Superior temporal gyrus (tissue), 1 donor: ENCODE data around the gene ELANE.
"Not testable (repeated sequence)": the region's sequence is repeated elsewhere in the genome, so short reads cannot be mapped to it uniquely, and the experiment has no call there.

ENCODE experiments used
- DNase-seq: peaks from one replicate; pipeline ENCODE4 v3.0.0-alpha.2; 2016; ENCODE audit errors: extremely low spot score

Gene ELANE

DNA sequence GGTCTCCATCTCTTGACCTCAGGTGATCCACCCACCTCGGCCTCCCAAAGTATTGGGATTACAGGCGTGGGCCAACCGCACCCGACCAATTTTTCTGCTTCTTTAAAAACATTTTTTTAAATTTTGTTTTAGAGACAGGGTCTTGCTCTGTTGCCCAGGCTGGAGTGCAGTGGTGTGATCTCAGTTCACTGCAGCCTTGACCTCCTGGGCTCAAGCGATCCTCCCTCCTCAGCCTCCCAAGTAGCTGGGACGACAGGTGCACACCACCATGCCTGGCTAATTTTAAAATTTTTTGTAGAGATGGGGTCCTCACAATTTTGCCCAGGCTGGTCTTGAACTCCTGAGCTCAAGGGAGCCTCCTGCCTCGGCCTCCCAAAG, 9.3 kb upstream of the ELANE start:
- not testable (repeated sequence) for DNase-seq

DNA sequence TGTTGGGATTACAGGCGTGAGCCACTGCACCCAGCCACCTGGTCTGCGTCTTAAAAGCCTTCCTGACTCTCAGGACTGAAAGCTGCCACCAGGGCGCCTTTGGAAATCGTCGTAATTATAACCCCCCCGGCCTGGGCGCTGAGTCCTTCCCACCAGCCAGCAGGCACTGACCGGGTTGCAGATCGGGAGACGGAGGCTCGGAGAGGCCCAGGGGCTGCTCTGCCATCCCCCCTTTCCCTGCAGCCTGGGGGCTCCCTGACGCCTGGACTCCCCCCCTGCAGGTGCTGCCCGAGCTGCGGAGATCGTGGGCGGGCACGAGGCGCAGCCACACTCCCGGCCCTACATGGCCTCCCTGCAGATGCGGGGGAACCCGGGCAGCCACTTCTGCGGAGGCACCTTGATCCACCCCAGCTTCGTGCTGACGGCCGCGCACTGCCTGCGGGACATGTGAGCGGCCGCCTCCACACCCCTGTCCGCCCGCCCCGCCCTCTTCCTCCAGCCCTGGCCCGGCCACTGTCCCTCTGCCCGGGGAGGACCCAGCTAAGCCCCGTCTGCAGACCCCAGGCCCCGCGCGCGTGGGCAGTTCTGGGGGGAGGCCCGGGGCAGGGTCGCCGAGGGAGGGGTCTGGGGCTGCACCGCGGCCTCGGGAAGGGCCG, 8.8 kb upstream of the ELANE start:
- no peak for DNase-seq

GRCh38 chr19:843836-844545, 8.1 kb upstream of the ELANE start:
- DNase-seq, result no peak

- DNase-seq, result no peak
Measured at GRCh38 chr19:844546-844971, 7.5 kb upstream of the ELANE start.

DNA sequence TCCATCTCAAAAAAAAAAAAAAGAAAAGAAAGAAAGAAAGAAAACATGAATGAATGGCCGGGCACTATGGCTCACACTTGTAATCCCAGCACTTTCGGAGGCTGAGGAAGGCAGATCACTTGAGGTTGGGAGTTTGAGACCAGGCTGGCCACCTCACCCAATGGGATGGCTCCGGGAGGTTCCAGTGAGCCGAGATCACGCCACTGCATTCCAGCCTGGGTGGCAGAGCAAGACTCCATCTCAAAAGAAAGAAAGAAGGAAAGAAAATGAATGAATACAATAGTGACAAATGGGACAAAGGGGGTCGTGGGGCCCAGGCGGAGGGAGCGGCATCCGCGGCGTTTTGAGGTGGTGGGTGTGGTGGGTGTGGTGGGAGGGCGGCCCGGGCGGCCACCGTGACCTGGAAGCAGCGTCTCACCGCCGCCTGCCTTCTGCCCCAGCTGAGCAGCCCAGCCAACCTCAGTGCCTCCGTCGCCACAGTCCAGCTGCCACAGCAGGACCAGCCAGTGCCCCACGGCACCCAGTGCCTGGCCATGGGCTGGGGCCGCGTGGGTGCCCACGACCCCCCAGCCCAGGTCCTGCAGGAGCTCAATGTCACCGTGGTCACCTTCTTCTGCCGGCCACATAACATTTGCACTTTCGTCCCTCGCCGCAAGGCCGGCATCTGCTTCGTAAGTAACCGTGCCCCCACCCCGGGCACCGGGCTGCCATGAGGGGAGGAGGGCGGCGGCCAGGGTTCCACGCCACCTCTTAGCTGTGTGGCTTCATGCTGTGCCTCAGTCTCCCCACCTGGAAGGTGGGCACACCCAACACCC, 6.2 kb upstream of the ELANE start:
- no peak for DNase-seq

DNA sequence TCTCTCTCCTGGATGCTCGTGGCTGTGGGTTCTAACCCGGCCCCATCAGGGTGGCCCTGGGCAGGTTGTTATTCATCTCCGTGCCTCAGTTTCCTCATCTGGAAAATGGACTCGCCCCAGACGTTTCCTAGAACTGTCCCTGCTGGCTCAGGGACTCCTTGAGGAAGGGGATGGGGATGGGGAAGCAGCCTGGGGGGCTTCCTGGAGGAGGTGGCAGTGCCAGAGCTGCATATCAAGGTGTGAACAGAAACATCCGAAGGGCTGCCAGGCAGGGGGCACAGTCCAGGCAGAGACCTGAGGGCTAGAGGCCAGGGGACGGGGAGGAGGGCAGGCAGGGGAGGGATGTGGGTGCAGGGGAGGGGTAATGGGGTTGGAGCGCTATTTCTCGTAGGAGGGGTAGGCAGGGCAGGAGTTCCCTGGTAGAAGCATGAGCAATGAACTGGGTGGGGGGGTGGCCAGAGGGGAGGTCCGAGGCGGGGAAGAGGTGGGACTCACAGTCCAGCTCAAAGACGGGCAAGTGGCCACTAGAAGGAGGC, 3.6 kb upstream of the ELANE start:
- no peak for DNase-seq

DNA sequence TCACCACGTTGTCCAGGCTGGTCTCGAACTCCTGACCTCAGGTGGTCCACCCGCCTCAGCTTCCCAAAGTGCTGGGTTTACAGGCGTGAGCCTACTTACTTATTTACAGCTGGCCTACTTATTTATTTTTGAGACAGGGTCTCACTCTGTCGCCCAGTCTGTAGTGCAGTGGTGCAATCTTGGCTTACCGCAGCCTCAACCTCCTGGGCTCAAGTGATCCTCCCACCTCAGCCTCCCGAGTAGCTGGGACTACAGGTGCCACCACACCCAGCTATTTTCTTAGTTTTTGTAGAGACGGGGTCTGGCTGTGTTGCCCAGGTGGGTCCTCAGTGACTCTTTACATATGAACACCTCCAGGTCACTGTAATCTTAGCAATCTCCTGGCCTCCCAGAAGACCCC, 2.9 kb upstream of the ELANE start:
- not testable (repeated sequence) for DNase-seq

GRCh38 chr19:850221-850978, 1.7 kb upstream of the ELANE start:
- no peak for DNase-seq

DNA sequence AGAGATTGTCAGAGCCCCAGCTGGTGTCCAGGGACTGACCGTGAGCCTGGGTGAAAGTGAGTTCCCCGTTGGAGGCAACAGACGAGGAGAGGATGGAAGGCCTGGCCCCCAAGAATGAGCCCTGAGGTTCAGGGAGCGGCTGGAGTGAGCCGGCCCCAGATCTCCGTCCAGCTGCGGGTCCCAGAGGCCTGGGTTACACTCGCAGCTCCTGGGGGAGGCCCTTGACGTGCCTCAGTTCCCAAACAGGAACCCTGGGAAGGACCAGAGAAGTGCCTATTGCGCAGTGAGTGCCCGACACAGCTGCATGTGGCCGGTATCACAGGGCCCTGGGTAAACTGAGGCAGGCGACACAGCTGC, 1.1 kb upstream of the ELANE start:
- no peak for DNase-seq

DNA sequence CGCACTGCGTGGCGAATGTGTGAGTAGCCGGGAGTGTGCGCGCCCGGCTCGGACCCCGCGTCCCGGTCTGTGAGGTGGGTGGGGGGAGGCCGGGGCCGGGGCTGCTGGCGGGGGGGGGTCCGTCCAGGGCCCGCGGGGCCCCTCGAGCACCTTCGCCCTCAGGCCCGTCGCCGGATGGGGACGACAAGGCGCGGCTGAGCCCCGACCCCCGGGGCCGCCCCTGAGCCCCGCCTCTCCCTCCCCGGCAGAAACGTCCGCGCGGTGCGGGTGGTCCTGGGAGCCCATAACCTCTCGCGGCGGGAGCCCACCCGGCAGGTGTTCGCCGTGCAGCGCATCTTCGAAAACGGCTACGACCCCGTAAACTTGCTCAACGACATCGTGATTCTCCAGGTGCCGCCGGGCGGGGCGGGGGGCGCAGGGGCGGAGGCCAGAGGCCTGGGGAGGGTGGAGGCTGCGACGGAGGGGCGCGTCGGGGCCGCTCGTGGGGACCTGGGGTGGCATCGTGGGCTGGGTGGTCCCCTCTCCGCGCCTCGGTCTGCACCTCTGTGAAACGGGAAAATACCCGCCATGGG, 997 bp downstream of the ELANE start:
- DNase-seq, result no peak

- DNase-seq, result not testable (repeated sequence)
Measured at GRCh38 chr19:853614-854220, 1.6 kb downstream of the ELANE start.

- DNase-seq, result no peak
Measured at GRCh38 chr19:854549-854948, 2.4 kb downstream of the ELANE start.

DNA sequence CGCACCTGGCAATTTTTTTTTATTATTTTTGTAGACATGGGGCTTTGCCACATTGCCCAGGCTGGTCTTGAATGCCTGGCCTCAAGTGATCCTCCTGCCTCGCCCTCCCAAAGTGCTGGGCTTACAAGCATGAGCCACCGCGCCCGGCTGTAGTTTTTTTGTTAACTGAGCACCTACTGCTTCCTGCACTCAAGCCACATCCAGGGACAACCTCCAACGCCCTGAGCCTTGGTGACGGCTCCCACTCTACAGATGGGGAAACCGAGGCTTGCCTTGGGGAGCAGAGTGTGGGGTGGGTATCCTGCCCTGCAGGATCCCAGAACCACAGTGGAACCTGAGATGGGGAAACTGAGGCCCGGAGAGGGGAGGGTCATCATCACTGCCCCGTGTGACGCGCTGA, 3.0 kb downstream of the ELANE start:
- no peak for DNase-seq

DNA sequence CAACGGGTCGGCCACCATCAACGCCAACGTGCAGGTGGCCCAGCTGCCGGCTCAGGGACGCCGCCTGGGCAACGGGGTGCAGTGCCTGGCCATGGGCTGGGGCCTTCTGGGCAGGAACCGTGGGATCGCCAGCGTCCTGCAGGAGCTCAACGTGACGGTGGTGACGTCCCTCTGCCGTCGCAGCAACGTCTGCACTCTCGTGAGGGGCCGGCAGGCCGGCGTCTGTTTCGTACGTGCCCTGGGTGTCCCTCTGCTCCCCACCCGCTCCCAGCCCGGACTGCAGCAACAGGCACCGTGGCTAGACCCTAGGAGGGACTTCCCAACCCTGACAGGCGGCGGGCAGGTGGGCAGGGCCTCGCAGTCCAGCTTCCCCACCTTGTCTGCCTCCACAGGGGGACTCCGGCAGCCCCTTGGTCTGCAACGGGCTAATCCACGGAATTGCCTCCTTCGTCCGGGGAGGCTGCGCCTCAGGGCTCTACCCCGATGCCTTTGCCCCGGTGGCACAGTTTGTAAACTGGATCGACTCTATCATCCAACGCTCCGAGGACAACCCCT, 3.5 kb downstream of the ELANE start:
- DNase-seq, result no peak

- DNase-seq, result no peak
Measured at GRCh38 chr19:858284-858683, 6.2 kb downstream of the ELANE start.

GRCh38 chr19:858868-859843, 7.1 kb downstream of the ELANE start, which contains the start of gene CFD:
Gene CFD, plus strand, starts transcription at chr19:859664. Its CDS starts 26 bp downstream, at chr19:859690.
- DNase-seq, result no peak

DNA sequence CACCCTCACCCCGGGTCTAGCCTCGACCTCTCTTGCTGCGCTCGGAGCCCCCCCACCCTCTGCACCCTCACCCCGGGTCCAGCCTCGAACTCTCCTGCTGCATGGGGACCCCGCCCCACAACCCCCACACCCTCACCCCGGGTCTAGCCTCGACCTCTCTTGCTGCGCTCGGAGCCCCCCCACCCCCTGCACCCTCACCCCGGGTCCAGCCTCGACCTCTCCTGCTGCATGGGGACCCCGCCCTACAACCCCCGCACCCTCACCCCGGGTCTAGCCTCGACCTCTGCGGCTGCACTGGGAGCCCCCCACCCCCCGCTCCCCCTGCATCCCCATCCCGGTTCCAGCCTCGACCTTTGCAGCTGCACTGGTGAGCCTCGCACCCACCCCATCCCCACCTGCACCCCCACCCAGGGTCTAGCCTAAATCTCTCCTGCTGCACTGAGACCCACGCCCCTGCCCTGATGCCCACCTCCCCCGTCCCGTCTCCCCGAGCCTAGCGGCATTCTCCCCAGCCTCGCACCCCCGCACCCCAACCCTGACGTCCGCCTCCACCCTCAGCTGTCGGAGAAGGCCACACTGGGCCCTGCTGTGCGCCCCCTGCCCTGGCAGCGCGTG, 9.1 kb downstream of the ELANE start:
- DNase-seq, result no peak

- no peak for DNase-seq
Measured at GRCh38 chr19:861756-862580, 9.9 kb downstream of the ELANE start.
